Osteocyte (in vitro differentiated cells): ENCODE data around the gene UBR3. TPM values are rescaled to one million over a fixed set of nuclear protein-coding genes. Genes with fewer than 3 reads are reported as not detected.

Experiments used
- DNase-seq: peaks from one replicate; pipeline ENCODE4 v3.0.0; 2021; ENCODE audit warnings: mixed read lengths; ENCODE audit not compliant: unreplicated experiment; ENCODE audit errors: extremely low spot score
- H3K27ac Mint-ChIP-seq: one replicate; pipeline ENCODE4 v1.8.0; 2021; ENCODE audit warnings: mild to moderate bottlenecking, mixed read lengths; ENCODE audit not compliant: unreplicated experiment
- H3K27me3 Mint-ChIP-seq: one replicate; pipeline ENCODE4 v1.8.0; 2021; ENCODE audit warnings: mixed read lengths; ENCODE audit not compliant: unreplicated experiment
- H3K36me3 Mint-ChIP-seq: one replicate; pipeline ENCODE4 v1.8.0; 2021; ENCODE audit warnings: mixed read lengths; ENCODE audit not compliant: unreplicated experiment
- H3K4me1 Mint-ChIP-seq: one replicate; pipeline ENCODE4 v1.8.0; 2021; ENCODE audit warnings: mixed read lengths; ENCODE audit not compliant: unreplicated experiment
- H3K4me3 Mint-ChIP-seq: one replicate; pipeline ENCODE4 v1.8.0; 2021; ENCODE audit warnings: mild to moderate bottlenecking, moderate library complexity, mixed read lengths; ENCODE audit not compliant: unreplicated experiment
- H3K9me3 Mint-ChIP-seq: one replicate; pipeline ENCODE4 v1.8.0; 2021; ENCODE audit warnings: mixed read lengths; ENCODE audit not compliant: unreplicated experiment
- total RNA-seq: library from RNA; stranded (reverse); gene quantifications from 2 replicates; pipeline ENCODE4 v1.2.1, GENCODE V29; 2021
- TF ChIP-seq, protein P1 (sequence below): fragments of 200-600 bp; sonication (generic); IDR thresholded peaks from 2 replicates; pipeline ENCODE4 v1.5.0; 2021; ENCODE audit warnings: antibody characterized with exemption, mild to moderate bottlenecking, moderate library complexity

The UBR3 gene
- total RNA-seq, 1 donor from 2014 or later, result 38.0 TPM

DNA sequence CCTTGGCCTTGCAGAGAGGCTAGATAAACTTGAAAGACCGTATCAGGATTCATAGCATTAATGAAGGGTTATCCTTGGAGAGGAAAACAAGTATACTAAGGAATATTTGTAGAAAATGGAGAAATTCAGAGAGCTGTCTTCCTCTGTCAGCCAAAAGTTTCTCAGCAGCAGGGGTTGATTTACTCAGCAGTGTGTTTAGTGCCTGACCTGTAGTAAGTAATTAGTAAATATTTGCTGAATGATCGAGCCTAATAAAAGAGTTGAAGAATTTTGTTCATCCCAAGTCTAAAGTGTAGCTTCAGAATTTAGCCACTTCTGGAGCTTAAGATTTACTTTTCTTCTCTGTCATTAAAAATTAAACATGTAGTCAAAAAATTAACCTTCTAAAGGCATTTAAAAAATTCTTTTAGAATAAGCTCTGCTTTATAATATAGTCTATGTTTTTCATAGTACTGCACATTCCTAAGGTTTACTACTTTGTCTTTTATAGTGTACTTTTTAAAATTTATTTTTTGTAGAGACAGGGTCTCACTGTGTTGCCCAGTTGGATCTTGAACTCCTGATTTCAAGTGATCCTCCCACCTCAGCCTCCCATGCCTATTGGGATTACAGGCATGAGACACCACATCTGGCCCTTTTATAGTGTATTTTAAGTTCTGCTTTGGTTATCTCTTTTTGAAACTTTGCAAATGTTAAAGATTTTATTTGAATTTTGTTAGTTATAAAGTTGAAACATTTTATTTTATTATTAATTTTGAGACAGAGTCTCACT lies 212.3 kb downstream of the UBR3 start:
- no peak for DNase-seq
- no peaks in the 10 kb centered on the region for H3K27me3 Mint-ChIP-seq
- TF ChIP-seq, protein P1, sequence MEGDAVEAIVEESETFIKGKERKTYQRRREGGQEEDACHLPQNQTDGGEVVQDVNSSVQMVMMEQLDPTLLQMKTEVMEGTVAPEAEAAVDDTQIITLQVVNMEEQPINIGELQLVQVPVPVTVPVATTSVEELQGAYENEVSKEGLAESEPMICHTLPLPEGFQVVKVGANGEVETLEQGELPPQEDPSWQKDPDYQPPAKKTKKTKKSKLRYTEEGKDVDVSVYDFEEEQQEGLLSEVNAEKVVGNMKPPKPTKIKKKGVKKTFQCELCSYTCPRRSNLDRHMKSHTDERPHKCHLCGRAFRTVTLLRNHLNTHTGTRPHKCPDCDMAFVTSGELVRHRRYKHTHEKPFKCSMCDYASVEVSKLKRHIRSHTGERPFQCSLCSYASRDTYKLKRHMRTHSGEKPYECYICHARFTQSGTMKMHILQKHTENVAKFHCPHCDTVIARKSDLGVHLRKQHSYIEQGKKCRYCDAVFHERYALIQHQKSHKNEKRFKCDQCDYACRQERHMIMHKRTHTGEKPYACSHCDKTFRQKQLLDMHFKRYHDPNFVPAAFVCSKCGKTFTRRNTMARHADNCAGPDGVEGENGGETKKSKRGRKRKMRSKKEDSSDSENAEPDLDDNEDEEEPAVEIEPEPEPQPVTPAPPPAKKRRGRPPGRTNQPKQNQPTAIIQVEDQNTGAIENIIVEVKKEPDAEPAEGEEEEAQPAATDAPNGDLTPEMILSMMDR, result no peak
- peaks cover 16% of the 10 kb centered on the region for H3K36me3 Mint-ChIP-seq
- no peak overlapping the region for H3K27ac Mint-ChIP-seq
- peaks cover 4% of the 10 kb centered on the region for H3K9me3 Mint-ChIP-seq
- H3K4me1 Mint-ChIP-seq, result no peaks in the 10 kb centered on the region
- H3K4me3 Mint-ChIP-seq, result no peak overlapping the region

DNA sequence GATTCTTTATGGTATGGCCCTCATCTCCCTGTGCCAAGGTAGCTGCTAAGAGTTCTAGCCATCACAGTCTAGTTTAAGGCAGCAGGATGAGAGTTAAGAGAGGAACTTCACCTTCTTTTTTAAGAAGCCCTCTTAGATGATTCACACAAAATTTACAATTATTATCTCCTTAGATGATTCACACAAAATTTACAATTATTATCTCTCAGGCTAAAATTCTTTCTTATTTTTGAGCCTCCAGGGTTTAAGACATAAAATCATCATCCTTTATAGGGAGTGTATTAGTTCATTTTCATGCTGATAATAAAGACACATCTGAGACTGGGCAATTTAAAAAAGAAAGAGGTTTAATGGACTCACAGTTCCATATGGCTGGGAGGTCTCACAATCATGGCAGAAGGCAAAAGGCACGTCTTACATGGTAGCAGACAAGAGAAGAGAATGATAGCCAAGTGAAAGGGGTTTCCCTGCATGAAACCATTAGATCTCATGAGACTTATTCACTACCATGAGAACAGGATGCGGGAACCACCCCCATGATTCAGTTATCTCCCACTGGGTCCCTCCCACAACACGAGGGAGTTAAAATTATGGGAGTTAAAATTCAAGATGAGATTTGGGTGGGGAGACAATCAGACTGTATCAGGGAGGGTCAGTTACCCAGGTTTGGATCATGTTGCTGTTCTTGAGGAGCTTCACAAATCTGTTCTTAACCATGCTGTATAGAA lies 217.7 kb downstream of the UBR3 start:
- Mint-ChIP-seq H3K4me3 (no peak overlapping the region), H3K9me3 (no peaks in the 10 kb centered on the region), H3K4me1 (no peaks in the 10 kb centered on the region), H3K27ac (no peak overlapping the region), H3K27me3 (no peaks in the 10 kb centered on the region), H3K36me3 (peaks cover 10% of the 10 kb centered on the region)
- TF ChIP-seq, protein P1, result no peak
- DNase-seq, result no peak

DNA sequence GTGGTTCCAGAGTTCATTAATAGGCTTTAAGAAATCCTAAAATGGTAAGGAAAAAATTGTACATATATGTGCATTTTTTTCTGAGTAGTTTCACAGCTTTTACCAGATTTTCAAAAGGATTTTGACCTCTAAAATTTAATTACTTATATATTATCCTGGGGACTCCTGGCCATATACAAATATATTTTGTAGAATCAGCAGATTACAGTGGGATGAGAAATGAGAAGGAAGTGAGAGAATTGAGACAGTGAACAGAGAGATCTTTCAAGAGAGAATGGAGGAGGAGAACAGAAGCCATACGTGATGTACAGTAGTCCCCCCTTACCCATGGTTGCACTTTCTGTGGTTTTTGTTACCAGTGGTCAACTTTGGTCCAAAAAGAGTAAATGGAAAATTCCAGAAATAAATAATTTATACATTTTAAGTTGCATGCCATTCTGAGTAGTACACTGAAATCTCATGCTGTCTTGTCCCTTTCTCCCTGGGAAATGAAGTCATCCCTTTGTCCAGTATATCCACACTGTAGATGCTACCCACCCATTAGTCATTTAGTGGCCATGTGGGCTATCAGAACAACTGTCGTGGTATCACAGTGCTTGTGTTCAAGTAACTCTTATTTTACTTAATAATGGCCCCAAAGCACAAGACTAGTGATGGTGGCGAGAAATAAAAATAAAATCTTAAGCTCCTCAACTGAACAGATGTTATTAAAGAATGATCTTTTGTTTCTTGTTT lies 220.2 kb downstream of the UBR3 start:
- H3K4me3 Mint-ChIP-seq, result no peak overlapping the region
- H3K36me3 Mint-ChIP-seq, result peaks cover 28% of the 10 kb centered on the region
- no peak overlapping the region for H3K27ac Mint-ChIP-seq
- H3K9me3 Mint-ChIP-seq, result no peaks in the 10 kb centered on the region
- TF ChIP-seq, protein P1, result no peak
- peaks cover 8% of the 10 kb centered on the region for H3K4me1 Mint-ChIP-seq
- H3K27me3 Mint-ChIP-seq, result no peaks in the 10 kb centered on the region
- no peak for DNase-seq

GRCh38 chr2:170052151-170052550 lies 224.9 kb downstream of the UBR3 start:
- Mint-ChIP-seq H3K4me3 (no peak overlapping the region), H3K4me1 (peaks cover 9% of the 10 kb centered on the region), H3K27me3 (no peaks in the 10 kb centered on the region), H3K36me3 (peaks cover 32% of the 10 kb centered on the region), H3K9me3 (no peaks in the 10 kb centered on the region), H3K27ac (no peak overlapping the region)
- DNase-seq, result no peak
- TF ChIP-seq, protein P1, result no peak

GRCh38 chr2:170054997-170055396 lies 227.7 kb downstream of the UBR3 start:
- TF ChIP-seq, protein P1, result no peak
- Mint-ChIP-seq H3K9me3 (no peaks in the 10 kb centered on the region), H3K27me3 (no peaks in the 10 kb centered on the region), H3K27ac (no peak overlapping the region), H3K36me3 (peaks cover 34% of the 10 kb centered on the region), H3K4me3 (no peak overlapping the region), H3K4me1 (peaks cover 9% of the 10 kb centered on the region)
- no peak for DNase-seq
